ENCODE data around the gene RBPMS2.

GRCh38 chr15:64766058-64766457 is 9.3 kb downstream of the RBPMS2 start:
- TF ChIP-seq POLR2A (IDR thresholded peaks at IDR 0.05): no peak
- TF ChIP-seq CTCF (IDR thresholded peaks at IDR 0.05): no peak

Measured in uterus (tissue), 2 donors.